HG02642 (cell line): ENCODE results near the gene DAZAP1.

Experiments
- ATAC-seq: cut with Tn5 transposase; IDR thresholded peaks from one replicate; pipeline ENCODE4 v1.9.1; 2021; ENCODE audit warnings: mild to moderate bottlenecking; ENCODE audit not compliant: unreplicated experiment, poor library complexity

Gene DAZAP1

DNA sequence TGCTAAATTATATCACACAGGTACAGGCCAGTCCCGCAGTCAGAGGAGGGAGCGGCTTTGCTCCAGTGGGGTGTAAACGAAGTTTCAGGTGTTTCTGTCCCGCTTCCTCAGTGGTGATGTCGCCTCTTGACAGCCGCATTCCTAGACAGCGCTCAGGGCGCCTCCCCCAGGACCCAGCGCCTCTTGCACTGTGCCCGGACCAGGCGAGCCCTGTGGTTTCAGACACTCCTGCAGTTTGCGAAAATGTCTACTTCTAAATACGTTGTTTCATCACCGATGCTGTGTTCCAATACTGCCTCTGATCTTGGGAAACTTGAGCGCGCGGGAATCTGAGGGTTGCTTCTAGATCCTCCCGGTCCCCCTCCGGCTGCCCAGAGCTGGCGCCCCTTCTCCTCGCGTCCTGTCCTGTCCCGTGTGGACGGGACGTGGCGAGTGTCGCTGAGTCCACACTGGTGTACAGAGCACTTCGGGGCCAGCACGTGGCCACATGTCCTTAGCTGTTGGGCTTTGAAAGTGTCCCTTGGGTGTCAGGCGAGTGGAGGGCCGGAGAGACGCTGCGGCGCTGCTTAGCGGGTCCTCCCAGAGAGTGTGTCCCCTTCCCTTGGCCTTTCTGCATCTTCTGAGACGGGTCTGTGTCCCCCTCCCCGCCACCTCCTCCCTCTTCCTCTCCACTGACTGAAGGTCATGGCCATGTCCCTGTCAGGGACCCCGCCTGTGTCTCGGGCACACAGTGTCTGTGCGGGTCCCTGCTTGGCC, 16.2 kb downstream of the DAZAP1 start:
- ATAC-seq, result no peak

- no peak for ATAC-seq
Observed at GRCh38 chr19:1424192-1424955, 17.0 kb downstream of the DAZAP1 start.

- ATAC-seq, result no peak
Observed at GRCh38 chr19:1425102-1425837, 17.9 kb downstream of the DAZAP1 start.

DNA sequence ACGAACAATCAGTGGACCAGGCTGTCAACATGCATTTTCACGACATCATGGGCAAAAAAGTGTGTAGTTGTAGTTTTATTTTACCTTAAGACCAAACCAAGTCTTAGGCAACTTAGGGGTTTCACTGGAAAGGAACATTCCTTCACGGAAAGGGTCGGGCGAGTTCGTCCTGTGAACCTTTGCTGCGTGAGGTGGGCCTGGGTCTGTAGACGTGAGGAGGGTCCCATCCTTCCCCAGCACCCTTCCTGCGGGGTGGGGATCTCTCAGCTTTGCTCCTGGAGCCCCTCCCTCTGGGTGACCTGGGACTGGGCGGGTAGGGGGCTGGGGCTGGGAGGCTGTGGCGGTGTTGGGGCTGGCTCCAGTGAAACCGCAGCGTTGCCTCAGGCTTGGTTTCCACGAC, 18.5 kb downstream of the DAZAP1 start:
- ATAC-seq, result no peak

DNA sequence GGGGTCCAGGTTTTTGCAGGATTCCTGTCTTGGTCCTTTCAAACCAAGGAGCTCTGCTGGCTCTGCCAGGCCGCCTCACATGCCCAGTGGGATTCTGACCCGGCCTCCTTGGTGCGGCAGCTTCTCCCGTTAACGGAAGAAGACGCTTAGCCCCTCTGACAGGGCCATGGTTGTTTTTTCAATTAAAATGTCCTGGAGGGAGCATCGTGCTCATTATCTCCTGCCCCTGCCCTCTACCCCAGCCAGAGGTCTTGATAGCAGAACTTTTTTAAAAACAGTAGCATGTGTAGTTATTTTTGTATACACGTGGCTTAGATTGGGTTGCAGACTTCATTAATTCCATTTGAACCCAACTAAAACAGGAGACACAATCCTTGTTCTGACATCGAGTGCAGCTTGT, 19.4 kb downstream of the DAZAP1 start:
- no peak for ATAC-seq

DNA sequence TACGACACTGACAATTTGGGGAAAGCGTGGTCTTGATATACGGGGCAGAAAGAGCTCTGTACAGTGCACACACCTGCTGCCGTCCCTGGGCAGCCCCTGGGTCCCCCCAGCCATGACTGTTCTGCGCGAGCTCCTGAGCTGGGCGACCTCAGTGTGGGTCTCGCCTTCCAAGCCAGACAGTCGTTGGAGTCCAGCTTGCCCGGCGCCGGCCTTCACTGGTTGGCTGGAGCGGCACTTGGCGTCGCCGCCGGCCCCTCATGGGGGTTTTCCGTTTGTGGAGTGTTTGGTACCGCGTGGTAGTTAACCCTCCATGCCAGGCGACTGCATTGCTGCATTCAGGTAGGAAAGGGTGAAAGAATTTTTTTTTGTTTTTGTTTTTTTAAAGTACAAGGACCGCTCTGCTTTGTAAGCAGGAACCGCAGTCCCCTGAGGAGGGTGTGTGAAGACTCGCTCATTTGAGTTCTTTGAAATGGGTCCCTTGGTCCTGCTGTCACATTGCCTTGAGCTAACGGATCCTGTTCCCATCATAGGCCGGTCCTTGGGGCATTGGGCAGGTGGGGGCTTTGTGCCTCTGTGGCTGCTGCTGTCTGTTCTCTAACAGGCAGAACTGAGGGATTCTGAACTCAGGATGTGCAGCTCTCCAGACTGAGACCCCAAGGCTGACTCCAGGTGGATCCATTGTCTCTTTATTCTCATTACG, 20.0 kb downstream of the DAZAP1 start:
- ATAC-seq, result no peak

DNA sequence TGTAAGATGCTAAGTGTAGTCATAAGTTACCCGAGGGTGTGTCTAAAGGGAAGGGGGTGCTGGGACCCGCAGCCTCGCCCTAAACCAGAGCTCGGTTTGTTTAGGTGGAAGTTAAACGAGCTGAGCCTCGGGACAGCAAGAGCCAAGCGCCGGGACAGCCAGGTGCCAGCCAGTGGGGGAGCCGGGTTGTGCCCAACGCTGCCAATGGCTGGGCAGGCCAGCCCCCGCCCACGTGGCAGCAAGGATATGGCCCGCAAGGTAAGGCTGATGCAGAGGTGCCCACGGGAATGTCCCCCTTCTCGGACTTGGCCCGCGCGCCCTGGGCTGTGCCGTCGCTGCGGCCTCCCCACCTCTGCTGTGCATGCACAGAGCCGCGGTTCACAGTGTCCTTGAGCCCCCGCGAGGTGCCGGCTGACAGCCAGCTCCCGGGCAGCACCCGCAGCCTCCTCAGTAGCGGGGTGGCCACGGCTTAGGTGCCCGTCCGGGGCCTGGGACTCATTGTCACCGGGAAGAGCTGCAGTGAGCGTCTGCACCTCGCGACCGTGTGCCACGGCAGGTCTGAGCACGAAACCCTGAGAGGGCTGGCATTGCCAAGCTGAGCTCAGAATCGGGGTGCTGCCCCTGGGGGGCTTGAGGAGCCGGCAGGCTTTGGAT, 21.5 kb downstream of the DAZAP1 start:
- no peak for ATAC-seq

GRCh38 chr19:1429750-1430149, 22.4 kb downstream of the DAZAP1 start:
- ATAC-seq, result no peak

DNA sequence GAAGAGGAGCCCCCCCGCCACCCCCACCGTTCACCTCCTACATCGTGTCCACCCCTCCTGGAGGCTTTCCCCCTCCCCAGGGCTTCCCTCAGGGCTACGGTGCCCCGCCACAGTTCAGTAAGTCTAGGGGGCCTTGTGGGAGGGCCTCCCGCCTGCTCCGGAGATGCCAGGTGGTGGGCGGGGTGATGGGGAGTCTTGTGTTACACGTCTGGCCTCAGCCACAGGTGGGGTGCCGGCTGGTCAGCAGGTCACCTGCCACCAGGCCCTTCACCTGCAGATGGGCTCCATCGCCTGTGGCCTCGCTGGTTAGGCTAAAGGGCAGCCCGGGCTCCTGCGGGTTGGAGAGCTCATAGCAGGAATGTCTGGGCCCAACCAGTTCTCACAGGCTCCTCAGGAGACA, 22.9 kb downstream of the DAZAP1 start:
- ATAC-seq, result no peak

DNA sequence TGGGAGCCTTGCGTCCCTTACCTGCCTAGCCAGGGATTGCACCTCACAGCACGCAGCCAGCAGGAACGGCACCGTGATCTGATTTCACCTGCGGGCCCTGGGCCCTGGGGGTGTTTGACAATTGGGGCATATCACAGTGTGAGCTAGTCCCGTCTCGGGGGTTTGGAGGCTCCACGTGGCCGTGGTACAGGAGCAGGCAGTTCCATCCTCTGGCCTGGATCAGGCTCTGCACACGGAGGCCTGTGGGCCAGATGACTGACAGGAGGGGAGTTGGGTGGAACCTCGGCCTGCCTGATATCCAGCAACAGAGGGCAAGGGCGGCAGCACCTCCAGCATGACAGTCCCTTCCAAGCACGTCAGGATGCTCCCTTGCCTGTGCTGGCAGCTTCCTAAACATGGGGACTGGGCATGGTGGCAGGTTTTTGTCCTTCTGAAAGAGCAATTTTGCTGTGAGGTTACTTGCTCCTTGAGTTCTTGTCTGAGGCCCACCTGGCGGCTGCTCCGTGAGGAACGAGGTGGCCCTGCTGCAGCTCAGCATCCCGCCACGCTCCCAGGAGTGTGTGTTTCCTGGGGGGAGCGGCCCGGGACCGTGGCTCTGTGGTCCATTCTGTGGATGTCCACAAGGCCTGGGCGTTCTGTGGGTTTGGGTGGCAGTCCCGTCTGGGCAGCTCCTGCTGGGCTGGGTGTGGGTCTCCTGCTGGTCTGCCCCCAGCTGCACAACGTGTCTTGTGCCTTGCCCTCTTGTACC, 24.5 kb downstream of the DAZAP1 start:
- no peak for ATAC-seq

DNA sequence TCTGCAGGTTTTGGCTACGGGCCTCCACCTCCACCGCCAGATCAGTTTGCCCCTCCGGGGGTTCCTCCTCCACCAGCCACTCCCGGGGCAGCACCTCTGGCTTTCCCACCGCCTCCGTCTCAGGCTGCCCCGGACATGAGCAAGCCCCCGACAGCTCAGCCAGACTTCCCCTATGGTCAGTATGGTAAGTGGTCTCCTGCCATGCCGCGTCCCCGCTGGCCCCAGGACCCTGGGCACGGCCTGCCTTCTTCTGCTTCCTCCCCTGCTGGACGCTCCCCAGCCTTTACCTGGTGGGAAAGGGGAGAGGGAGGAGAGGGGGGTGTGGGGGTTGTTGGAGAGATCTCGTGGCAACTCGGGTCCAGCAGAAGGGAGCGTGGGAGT, 25.1 kb downstream of the DAZAP1 start:
- ATAC-seq, result no peak

DNA sequence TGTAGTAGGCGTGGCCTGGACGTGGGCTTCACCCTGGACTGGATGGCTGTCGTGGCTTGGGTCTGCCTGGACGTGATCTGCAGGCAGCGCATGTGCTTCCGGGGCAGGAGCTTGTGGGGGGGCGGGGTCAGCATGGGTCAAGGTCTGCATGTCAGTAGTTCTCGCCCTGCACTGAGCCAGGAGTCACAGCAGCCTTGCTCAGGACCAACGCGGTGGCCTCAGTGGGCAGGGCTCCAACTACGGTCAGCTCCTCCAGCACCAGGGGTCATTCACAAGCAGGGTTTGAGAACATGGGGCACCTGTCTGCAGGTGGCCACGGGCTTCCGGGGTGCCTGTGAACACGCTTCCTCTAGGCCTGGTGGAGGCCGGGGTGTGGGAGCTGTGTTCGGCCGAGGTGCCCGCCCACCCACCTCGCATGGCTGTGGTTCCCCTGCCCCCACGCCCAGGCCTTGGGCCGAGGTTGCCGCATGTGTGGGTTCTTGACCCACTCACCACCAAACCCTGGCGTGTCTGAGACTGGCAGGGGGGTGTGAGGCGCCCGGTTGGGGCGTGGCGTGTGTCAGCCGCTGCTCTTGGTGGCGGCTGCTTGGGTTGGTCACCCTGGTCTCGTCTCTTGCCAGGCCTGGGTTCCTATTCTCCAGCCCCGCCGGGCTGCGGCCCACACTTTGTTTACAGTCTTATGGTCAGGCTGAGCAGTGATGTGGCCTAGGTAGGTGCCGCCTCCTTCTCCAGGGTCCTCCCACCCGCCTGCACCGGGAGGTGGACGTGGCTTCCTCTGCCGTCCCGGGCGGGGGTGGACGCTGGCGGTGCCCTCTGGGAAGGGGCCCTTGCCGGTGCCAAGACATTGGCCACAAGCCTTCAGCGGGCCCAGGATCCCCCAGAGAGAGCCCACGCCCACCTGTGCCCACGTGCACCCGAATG, 26.0 kb downstream of the DAZAP1 start:
- ATAC-seq, result no peak

DNA sequence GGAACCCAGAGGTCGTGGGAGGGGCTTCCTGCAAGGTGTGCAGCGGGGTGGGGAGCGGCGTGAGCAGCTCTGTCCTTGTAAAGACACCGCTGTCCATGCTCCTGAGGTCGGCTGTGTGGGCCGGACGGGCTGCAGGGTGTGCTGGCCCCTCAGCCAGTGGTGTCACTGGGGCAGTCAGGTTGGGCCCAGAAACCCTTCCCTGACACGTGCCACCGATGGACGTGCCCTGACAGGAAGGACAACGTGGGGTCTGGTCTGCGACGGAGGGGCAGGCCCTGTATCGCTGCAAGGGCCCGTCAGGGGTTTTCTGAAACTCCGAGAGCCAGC, 26.6 kb downstream of the DAZAP1 start:
- ATAC-seq, result no peak

DNA sequence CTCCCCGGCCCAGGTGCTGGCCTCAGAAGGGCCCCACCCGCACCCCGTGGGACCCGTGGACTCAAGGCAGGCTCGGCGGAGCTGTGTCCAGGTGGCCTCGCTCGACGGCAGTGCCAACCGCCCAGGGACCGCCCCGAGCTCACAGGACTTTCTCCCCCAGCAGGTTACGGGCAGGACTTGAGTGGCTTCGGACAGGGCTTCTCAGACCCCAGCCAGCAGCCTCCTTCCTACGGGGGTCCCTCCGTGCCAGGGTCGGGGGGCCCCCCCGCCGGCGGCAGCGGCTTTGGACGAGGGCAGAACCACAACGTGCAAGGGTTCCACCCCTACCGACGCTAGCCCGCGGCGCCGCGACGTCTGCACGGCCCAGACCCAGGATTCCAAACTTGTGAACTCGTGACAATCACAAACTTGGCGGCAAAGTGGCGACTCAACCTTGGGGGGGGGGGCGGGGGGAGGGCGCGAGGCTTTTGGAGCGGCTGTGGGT, 27.2 kb downstream of the DAZAP1 start:
- ATAC-seq, result no peak

- ATAC-seq, result no peak
Observed at GRCh38 chr19:1435378-1435989, 28.1 kb downstream of the DAZAP1 start.

DNA sequence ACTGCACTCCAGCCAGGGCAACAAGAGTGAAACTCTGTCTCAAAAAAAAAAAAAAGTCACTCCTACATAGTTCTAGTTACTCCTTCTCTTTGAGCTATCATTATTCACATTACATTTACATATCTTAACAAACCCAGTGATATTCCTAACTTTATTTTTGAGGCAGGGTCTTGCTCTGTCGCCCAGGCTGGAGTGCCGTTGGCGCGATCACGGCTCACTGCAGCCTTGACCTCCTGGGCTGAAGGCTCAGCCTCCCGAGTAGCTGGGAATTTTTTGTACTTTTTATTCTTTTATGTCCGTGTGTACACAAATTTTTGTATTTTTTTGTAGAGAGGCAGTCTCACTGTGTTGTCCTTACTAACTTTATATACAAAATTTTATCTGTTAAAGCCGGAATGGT, 30.2 kb downstream of the DAZAP1 start:
- no peak for ATAC-seq

- peak; percentile 80 for ATAC-seq
Observed at GRCh38 chr19:1438035-1438932, 30.9 kb downstream of the DAZAP1 start, which contains the start of gene RPS15. TSS of gene RPS15 (plus strand) at chr19:1438396. CDS start at chr19:1438426, 30 bp downstream.
